RPMI7951 (cell line): Measurements from ENCODE around the gene DENND1A. TPM values are rescaled to one million over a fixed set of nuclear protein-coding genes. Genes with fewer than 3 reads are reported as not detected.
"Not testable (repeated sequence)": the region's sequence is repeated elsewhere in the genome, so short reads cannot be mapped to it uniquely, and the experiment has no call there.

ENCODE experiments used
- DNase-seq: peaks from one replicate; pipeline ENCODE4 v3.0.0-alpha.2; 2012; ENCODE audit warnings: low read depth
- total RNA-seq: library from RNA; depleted of rRNA; stranded (reverse); fragments of >200 nt; shearing (Covaris generic); gene quantifications from 2 replicates; pipeline ENCODE4 v1.2.3, GENCODE V29; 2014

Gene DENND1A
- total RNA-seq, 1 experiment from 2014 or later: 24.0 TPM

- DNase-seq: no peak
These were observed 7.5 kb downstream of the DENND1A start for GRCh38 chr9:123922431-123922830.

DNA sequence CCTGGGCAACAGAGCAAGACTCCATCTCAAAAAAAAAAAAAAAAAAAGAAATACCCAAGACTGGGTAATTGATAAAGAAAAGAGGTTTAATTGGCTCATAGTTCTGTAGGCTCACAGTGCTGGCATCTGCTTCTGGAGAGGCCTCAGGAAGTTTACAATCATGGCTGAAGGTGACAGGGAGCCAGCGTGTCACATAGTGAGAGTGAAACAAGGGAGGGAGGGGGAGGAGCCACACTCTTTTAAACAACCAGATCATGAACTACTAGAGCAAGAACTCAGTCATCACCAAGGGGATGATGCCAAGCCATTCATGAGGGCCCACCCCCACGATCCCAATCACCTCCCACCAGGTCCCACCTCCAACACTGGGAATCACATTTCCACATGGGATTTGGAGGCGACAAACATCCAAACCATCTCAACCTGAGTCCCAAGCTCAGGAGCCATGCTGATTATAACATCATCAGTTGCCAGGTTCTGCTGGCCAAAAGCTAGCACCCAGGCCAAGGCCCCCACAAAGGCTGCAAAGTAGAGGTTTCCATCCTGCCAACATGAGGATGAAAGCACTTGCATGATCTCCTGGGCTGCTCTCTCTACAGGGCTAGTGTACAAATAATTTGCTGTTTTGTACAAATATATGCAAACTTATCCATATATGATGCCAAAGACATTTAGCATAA lies 15.3 kb downstream of the DENND1A start:
- DNase-seq: no peak

DNA sequence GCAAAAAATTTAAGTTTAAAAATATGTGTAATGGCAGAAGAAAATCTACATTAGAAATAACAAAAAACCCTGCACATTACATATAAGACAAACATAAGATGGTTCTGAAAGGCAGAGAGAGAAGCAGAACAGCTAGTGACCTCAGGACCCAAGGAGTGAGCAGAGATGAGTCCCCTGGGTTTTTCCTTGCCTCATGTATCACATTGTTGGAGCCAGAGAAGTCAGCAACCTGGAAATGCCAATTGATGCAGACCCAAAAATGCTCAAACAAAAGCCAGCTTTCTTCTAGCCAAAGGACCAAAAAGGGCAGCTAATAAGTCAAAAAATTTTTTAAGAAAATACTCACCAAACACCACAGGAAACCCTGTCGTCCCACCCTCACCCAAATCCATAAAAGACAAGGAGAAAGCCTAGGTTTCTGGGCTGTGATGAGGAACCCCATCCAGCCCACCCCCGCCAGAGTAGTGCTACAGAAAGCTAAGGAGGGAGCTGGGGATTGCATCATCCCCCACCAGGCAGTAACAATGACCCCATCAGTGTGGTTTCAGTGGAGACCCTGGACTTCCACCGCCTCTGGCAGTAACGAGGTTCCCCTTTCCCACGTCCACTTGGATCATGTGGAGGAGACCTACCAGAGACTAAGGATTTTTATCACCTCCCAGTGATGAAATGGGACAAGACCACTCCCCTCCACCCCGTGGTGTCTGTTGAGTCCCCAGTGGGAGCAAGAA lies 17.6 kb downstream of the DENND1A start:
- no peak for DNase-seq

DNA sequence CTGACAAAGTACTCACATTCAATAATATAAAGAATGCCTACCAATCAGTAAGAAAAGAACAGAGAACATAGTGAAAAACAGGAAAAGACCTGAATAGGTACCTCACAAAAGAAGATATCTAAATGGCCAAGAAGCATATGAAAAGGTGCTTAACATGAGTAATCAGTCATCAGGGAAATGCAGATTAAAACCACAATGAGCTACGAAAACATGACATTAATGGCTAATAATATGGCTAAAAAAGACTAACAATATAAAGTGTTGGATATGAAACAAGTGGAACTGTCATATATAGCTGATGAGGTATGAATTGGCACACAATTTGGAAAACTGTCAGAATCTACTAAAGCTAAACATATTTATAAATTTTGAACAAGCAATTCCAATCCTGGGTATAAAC lies 18.9 kb downstream of the DENND1A start:
- no peak for DNase-seq

GRCh38 chr9:123909192-123909591 lies 20.7 kb downstream of the DENND1A start:
- DNase-seq: not testable (repeated sequence)

- DNase-seq: not testable (repeated sequence)
These were observed 26.4 kb downstream of the DENND1A start for GRCh38 chr9:123903550-123903949.

DNA sequence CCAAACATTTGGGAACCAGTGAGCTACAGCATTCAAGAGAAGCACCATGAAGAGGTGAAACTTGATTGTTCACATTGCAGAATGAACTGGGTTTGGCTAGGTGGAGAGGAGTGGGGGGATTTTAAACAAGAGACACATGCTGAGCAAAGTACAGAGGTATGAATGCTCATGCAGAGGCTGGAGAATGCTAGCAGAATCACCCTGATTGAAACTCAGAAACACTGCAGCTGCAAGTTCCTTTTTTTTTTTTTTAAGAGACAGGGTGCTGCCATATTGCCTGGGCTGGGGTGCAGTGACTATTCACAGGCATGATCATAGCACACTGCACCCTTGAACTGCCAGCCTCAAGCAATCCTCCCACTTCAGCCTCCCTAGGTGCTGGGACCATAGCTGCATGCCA lies 35.1 kb downstream of the DENND1A start:
- no peak for DNase-seq

GRCh38 chr9:123893831-123894460 lies 36.0 kb downstream of the DENND1A start:
- DNase-seq: peak; percentile 10

- DNase-seq: no peak
These were observed 36.8 kb downstream of the DENND1A start for GRCh38 chr9:123893115-123893514.

- DNase-seq: no peak
These were observed 42.1 kb downstream of the DENND1A start for GRCh38 chr9:123887837-123888236.

DNA sequence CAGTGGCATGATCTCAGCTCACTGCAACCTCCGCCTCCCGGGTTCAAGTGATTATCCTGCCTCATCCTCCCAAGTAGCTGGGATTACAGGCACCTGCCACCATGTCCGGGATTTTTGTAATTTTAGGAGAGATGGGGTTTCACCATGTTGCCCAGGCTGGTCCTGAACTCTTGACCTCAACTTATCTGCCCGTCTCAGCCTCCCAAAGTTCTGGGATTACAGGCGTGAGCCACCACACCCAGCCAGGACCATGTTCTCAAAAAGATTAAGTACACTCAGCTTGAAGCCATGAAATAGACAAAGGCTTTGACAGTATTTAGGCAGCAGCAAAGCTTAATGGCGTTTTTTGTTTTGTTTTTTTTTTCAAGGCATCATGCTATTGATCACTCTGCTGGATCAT lies 44.1 kb downstream of the DENND1A start:
- not testable (repeated sequence) for DNase-seq

GRCh38 chr9:123883634-123884033 lies 46.3 kb downstream of the DENND1A start:
- no peak for DNase-seq

DNA sequence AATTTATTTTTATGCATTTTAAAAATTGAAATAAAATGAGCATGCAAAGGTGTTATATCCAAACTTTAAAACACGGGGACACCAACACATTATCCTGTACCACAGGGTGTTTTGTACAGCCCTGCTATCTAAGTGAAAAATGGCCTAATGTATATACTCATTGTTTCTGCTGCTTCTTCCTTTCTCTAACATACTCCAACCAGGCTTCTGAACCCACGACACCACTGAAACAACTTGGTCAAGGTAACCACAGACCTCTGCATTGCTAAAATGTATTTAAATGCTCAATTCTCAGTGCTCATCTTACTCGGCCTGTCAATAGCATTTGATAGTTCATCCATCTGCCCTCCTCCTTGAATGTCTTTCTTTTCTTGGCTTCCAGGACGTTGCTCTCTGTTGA lies 48.3 kb downstream of the DENND1A start:
- DNase-seq: no peak

- no peak for DNase-seq
These were observed 49.5 kb downstream of the DENND1A start for GRCh38 chr9:123880420-123880819.

GRCh38 chr9:123876750-123877149 lies 53.2 kb downstream of the DENND1A start:
- no peak for DNase-seq

- DNase-seq: no peak
These were observed 57.2 kb downstream of the DENND1A start for GRCh38 chr9:123872710-123873109.

DNA sequence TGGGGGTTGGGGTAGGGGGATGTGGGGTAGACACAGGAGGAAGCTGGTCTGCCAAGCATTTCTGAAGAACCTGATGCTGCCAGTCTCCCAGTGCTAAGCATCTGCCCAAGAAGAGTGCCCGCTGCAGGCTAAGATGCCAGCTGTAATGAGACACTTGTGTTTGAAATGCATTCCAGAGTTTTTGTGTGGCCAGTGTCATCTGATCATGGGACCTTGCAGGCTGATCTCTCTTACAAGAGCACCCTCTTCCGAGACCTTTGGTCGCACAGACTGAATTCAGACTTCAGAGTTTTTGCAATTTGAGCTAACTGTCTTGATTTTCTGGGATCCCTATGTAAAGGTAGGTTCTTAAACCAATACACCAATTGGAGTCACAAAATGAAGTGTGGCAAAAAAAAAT lies 58.1 kb downstream of the DENND1A start:
- peak; percentile 29 for DNase-seq

DNA sequence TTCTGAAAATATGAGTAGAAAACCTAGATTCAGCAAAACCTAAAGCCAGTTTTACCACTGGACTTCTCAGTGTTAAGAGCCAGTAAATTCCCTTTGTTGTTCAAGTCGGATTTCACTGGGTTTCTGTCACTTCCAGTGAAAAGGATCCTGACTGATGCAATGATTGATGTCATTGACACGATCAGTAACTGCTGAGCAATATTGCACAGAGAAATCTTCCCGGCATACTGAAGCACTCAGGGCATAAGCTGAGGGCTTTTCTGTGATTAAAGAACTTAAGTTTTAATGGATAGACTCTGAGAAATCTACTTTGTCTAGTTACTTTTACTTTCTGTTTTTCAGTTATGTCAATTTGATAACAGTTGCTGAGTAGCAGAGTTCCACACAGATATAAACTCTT lies 61.9 kb downstream of the DENND1A start:
- DNase-seq: no peak

DNA sequence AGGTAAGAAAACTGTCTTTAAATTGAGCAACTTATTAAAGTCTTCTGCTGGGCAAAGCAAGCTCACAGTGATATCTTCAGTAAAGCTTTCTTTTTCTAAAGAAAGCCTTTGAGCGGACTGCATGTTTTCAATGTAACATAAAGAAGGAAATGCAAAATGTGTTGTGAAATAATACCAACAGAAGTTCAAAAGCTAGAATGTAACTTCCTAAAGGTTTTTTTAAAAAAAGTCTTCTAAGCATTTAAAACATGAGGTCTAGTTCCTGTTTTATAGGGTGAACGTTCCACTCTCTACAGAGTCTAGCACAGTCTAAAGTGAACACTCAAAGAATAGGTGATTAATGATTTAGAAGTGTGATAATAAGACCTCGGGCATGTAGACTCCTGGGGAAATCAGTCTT lies 62.9 kb downstream of the DENND1A start:
- no peak for DNase-seq

GRCh38 chr9:123866497-123866896 lies 63.4 kb downstream of the DENND1A start:
- peak; percentile 4 for DNase-seq

- no peak for DNase-seq
These were observed 64.5 kb downstream of the DENND1A start for GRCh38 chr9:123865226-123866000.

- no peak for DNase-seq
These were observed 65.7 kb downstream of the DENND1A start for GRCh38 chr9:123864251-123864650.
